Muscle of arm (tissue), 12 donors: Measurements from ENCODE around the gene MACROD2. TPM values are rescaled to one million over a fixed set of nuclear protein-coding genes. Genes with fewer than 3 reads are reported as not detected.

Experiments
- DNase-seq: peaks from one replicate; pipeline ENCODE4 v3.0.0-alpha.2; 2013
- polyA plus RNA-seq, 12 donors: library from polyadenylated mRNA; unstranded; fragments of 120-200 nt; gene quantifications; one replicate each; pipeline ENCODE4 v1.2.1, GENCODE V29; 2013; ENCODE audit not compliant: insufficient read length in 12 of 12

Gene MACROD2
- polyA plus RNA-seq, 12 donors = 2.7 to 19.1 (median 4.0) TPM; not detected in 1

DNA sequence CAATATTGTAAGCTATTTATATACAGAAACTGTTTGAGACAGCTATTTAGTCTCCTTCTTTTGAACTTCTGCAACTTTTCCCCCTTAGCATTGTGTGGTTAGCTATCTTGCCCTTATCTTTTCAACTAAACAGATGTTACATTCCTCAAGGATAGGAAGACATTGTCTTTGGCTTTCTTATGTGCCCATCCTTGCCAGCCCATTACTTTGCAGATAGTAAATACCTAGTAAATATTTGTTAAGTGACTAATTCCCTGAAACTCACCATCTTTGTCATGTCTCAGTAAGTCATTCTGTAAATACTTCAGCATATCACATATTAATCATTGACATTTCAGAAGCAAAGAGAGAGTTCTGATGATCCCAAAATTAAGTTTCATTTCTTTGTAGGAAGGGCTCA, 411.2 kb downstream of the MACROD2 start:
- DNase-seq = no peak

- DNase-seq = no peak
Measured at GRCh38 chr20:14407336-14407735, 412.0 kb downstream of the MACROD2 start.

DNA sequence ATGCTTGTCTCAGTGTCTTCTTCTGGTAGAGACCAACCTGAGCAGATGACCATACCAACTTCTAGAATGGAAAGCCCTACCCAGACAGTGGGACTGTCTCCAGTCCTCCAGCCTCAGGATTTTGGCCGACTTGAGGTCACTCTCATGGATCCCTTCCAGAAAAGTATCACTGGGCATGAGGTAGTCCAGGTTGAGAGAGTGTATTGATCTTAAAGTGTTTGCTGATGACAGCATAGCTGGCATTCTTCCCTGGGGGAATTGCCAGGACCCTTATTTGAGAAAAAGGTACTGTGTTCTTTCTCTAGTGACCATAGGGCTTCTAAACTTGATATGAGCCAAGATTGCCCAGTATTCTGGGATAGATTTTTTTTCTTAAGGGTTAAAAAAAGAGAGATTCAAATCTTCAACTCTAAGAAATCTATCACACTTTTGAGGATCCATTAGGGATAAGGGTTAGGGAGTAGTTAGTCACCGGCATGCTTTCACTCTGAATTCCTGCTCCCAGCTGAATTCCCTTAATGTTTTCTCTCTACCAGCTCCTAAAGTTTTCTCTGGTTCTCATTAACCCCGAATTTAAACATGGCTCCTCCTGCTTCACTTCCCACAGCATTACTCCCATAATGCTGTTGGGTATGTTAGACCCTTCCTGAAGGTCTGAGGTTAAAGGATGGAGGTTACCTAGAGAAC, 415.7 kb downstream of the MACROD2 start:
- no peak for DNase-seq

- no peak for DNase-seq
Measured at GRCh38 chr20:14412065-14412681, 416.9 kb downstream of the MACROD2 start.

GRCh38 chr20:14413835-14414234, 418.5 kb downstream of the MACROD2 start:
- DNase-seq = no peak

GRCh38 chr20:14414560-14414959, 419.2 kb downstream of the MACROD2 start:
- DNase-seq = no peak

DNA sequence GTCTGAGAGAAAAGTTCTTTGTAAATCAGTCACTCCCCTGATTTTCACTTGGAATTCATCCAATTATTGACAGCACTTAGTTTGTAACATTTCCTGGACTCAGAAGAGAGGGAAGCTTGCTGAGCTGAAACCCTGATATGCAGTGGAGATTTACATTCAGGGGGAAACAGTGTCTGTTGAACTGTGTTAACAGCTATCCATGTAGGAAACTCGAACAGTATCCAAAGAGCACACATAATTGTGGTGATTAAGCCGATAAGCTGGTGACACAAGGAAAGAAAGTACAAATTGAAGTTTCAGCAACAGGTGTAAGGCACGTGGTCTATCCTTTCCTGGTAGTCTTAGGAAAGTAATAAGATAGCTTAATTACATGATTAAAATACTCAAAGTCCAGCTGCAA, 420.2 kb downstream of the MACROD2 start:
- peak; percentile 5 for DNase-seq

- DNase-seq = peak; percentile 84
Measured at GRCh38 chr20:14418376-14418775, 423.1 kb downstream of the MACROD2 start.

DNA sequence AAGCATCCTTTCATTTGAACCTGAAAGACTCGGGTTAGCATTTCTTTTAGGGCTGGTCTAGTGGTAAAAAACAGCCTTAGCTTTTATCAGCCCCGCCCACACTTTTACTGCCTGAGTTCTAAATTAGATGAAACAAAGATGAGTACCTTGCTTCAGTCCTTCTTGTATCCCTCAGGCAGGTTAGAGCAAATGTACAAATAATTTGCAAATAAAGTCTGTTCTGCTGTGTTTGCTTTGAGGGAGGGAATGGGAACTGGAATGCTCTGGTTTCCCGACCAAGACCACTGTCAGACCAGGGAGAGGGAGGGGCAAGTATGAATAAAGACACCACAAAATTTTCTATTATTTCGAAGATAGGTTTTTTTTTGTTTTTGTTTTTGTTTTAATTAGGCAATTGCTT, 427.6 kb downstream of the MACROD2 start:
- DNase-seq = no peak

- no peak for DNase-seq
Measured at GRCh38 chr20:14431568-14431967, 436.3 kb downstream of the MACROD2 start.

- no peak for DNase-seq
Measured at GRCh38 chr20:14432085-14432484, 436.8 kb downstream of the MACROD2 start.

DNA sequence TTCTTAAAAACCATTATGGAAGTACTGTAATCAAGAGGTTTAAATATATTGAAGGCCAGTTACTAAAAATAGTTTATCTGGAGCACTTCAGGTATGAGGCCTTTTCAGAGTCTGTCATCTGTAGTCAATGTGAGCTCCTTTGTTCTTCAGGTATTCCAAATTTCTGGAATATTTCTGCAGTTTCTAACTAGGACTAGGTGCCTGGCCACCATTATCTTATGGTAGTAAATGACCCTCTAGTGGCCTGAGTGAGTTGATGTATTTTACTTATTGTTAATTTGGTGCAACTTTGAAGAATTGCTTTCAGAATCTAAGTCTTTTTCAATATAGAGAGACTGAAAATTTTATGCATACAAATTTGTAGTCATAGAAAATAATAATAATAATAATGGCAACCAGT, 437.3 kb downstream of the MACROD2 start:
- no peak for DNase-seq

GRCh38 chr20:14434384-14435136, 439.2 kb downstream of the MACROD2 start:
- no peak for DNase-seq

GRCh38 chr20:14441201-14441600, 445.9 kb downstream of the MACROD2 start:
- DNase-seq = no peak

DNA sequence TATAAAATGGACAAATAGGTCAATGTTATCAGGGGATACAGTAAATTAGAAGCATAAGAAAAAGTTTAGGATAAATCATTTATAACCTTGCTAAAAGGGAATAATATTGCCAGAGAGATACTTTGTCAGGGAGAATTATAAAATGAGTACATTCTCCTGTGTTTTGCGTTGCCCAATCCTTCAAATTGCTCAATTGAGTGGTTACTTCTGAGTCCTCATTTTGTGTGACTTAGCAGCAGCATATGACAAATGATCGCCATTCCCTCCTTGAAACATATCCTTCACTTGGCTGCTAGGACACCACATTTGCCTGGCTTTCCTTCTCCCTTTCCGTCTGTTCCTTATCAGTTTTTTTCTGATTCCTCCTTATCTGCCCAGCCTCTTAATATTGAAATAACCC, 448.8 kb downstream of the MACROD2 start:
- DNase-seq = no peak

GRCh38 chr20:14445310-14445709, 450.0 kb downstream of the MACROD2 start:
- no peak for DNase-seq

DNA sequence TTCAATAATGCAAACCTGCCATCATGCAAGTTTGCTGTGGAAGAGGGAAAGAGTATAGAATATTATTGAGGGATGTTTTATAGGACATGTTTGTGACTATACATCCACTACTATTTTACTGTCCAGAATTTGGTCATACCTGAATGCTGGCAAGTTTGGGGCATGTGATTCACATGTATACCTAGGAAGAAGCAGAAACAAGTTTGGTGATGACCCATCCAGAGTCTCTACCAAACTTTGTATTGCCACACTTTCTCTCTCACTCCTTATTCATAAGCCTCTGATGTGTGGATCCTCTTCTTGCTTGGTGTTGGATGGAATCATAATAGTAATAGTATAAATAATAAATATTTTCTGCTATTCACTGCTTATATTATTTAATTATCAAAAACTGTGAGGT, 450.6 kb downstream of the MACROD2 start:
- DNase-seq = no peak

DNA sequence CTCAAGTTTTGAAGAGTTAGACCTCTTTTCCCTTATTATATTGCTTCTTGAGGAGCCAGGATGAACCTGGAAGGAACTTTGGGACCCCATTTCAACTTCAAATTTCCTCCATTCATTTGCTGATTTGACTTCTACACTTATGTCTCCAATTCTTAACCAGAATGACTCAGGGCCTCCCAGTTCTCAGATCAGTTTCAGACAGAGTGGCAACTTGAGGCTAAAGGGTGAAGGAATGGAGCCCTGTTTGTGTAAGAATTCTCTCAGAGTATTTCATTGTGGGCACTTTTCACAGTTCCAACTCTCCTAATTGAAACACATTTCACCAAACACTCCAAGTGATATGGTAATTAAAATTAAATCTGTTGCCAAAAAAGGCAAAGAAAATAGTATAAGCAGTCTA, 451.1 kb downstream of the MACROD2 start:
- no peak for DNase-seq

DNA sequence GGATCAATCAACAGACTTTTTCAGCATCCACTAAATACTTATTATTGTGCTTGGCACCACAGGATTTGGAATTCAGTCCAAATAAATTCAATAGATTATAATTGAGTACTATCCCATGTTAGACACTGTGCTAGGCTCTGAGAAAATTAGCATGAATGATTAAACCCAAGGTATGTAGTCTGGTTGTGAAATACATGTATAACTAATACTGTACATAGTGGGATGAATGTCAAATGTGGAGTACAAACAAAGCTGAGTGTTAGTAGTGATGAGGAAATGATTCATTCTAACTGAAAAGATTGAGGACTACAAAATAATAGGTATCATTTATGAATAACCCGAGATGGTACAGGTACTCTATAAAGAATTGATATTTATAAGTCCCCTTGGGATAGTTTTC, 454.0 kb downstream of the MACROD2 start:
- no peak for DNase-seq

- no peak for DNase-seq
Measured at GRCh38 chr20:14450256-14450655, 454.9 kb downstream of the MACROD2 start.

GRCh38 chr20:14451458-14451857, 456.1 kb downstream of the MACROD2 start:
- no peak for DNase-seq

GRCh38 chr20:14453259-14453658, 457.9 kb downstream of the MACROD2 start:
- DNase-seq = no peak

GRCh38 chr20:14454296-14454695, 459.0 kb downstream of the MACROD2 start:
- DNase-seq = no peak
